C4-2B (cell line): ENCODE data around the gene REELD1.

Source experiments
- CTCF ChIP-seq: fragments of 450-650 bp; conservative IDR thresholded peaks from 2 replicates; pipeline ENCODE4 v1.5.1; 2017; ENCODE audit warnings: mild to moderate bottlenecking
- ZFX ChIP-seq: fragments of 450-650 bp; IDR thresholded peaks from 2 replicates; pipeline ENCODE4 v1.6.1; 2017

GRCh38 chr4:146269228-146269653 lies 54.9 kb downstream of the REELD1 start:
- TF ChIP-seq CTCF = no peak
- TF ChIP-seq ZFX = no peak
